Endothelial cell of hepatic sinusoid (primary cell): ENCODE data around the gene STXBP5L.
"Not testable (repeated sequence)": the region's sequence is repeated elsewhere in the genome, so short reads cannot be mapped to it uniquely, and the experiment has no call there.

Experiments
- in situ Hi-C: cut with HindIII; loops from 2 replicates; pipeline ENCODE4 v1.10.0; 2017; ENCODE audit warnings: low sequenced_read_pairs

The STXBP5L gene

GRCh38 chr3:121418182-121418581 lies 510.2 kb downstream of the STXBP5L start:
- in situ Hi-C loops = no loop called here

GRCh38 chr3:121424549-121424948 lies 516.5 kb downstream of the STXBP5L start:
- in situ Hi-C loops = no loop called here

- in situ Hi-C loops = no loop called here
Measured at GRCh38 chr3:121430664-121431215, 522.7 kb downstream of the STXBP5L start.

GRCh38 chr3:121431726-121432517 lies 523.9 kb downstream of the STXBP5L start:
- in situ Hi-C loops = no loop called here

- in situ Hi-C loops = no loop called here
Measured at GRCh38 chr3:121436074-121436473, 528.1 kb downstream of the STXBP5L start.

- in situ Hi-C loops = no loop called here
Measured at GRCh38 chr3:121436641-121437040, 528.6 kb downstream of the STXBP5L start.

GRCh38 chr3:121443456-121443855 lies 535.5 kb downstream of the STXBP5L start:
- in situ Hi-C loops = no loop called here

GRCh38 chr3:121451752-121452151 lies 543.7 kb downstream of the STXBP5L start:
- in situ Hi-C loops = not testable (repeated sequence)

- in situ Hi-C loops = no loop called here
Measured at GRCh38 chr3:121462565-121462964, 554.6 kb downstream of the STXBP5L start.

GRCh38 chr3:121463745-121464144 lies 555.7 kb downstream of the STXBP5L start:
- in situ Hi-C loops = no loop called here

GRCh38 chr3:121467085-121467484 lies 559.1 kb downstream of the STXBP5L start:
- in situ Hi-C loops = no loop called here

GRCh38 chr3:121473001-121473400 lies 565.0 kb downstream of the STXBP5L start:
- in situ Hi-C loops = no loop called here
